GM12891 (cell line): Measurements from ENCODE around the gene GNPTAB.
"Not testable (repeated sequence)": the region's sequence is repeated elsewhere in the genome, so short reads cannot be mapped to it uniquely, and the experiment has no call there.

Experiments
- DNase-seq: peaks from one replicate; pipeline ENCODE4 v3.0.0; 2011; ENCODE audit warnings: low spot score; ENCODE audit not compliant: insufficient read length
- FAIRE-seq: peaks from 2 replicates; lab custom pipeline; 2011; peaks lifted over from hg19 to GRCh38; lab: Jason Lieb, UNC
- PAX5 ChIP-seq: IDR thresholded peaks from 2 replicates; pipeline ENCODE4 v1.6.1; 2011; ENCODE audit warnings: low read length, moderate library complexity, mild to moderate bottlenecking; ENCODE audit not compliant: insufficient read depth, severe bottlenecking
- POLR2A ChIP-seq: IDR thresholded peaks from 2 replicates; pipeline ENCODE4 v1.6.1; 2011; ENCODE audit warnings: low read depth, low read length, control low read depth
- POLR2AphosphoS5 ChIP-seq: IDR thresholded peaks from 2 replicates; pipeline ENCODE4 v1.6.1; 2011; ENCODE audit warnings: low read depth, low read length, control low read depth
- POU2F2 ChIP-seq: IDR thresholded peaks from 2 replicates; pipeline ENCODE4 v1.6.1; 2011; ENCODE audit warnings: low read depth, mild to moderate bottlenecking, control low read depth, low read length, moderate library complexity
- SPI1 ChIP-seq: IDR thresholded peaks from 2 replicates; pipeline ENCODE4 v1.6.1; 2011; ENCODE audit warnings: low read depth, low read length, control low read depth
- TAF1 ChIP-seq: IDR thresholded peaks from 2 replicates; pipeline ENCODE4 v1.6.1; 2011; ENCODE audit warnings: low read depth, low read length, control low read depth

GNPTAB gene

DNA sequence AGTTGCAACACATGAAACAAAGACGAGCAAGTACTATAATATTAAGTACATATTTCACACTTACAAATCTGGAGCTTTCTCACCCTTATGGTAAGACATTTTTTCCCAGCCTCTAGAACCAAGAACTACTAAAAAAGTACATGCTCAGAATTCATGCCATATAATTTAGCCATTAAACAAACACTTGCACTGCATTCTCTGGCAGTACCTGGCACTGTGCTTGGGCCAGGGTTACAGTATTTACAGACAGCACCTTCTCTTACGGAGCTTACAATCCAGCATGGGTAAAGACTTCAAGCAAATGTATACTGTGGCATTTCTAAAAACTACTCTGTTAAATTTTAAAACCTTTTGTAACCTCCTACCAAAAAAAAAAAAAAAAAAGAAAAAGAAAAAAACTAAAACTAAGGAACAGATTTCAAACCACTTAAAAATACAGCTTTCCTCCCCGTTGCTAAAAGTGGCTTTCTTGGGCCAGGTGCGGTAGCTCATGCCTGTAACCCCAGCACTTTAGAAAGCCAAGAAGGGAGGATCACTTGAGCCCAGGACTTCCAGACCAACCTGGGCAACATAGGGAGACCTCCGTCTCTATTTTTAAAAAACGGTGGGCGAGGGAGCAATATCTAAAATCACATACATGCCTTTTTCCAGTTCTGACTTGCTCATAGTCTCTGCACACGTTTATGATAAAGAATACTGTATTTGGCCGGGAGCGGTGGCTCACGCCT, 956 bp downstream of the GNPTAB start:
- DNase-seq (no peak), FAIRE-seq (peak; percentile 65)
- TF ChIP-seq PAX5: no peak
- no peak for TF ChIP-seq POLR2AphosphoS5
- no peak for TF ChIP-seq POU2F2
- no peak for TF ChIP-seq SPI1

DNA sequence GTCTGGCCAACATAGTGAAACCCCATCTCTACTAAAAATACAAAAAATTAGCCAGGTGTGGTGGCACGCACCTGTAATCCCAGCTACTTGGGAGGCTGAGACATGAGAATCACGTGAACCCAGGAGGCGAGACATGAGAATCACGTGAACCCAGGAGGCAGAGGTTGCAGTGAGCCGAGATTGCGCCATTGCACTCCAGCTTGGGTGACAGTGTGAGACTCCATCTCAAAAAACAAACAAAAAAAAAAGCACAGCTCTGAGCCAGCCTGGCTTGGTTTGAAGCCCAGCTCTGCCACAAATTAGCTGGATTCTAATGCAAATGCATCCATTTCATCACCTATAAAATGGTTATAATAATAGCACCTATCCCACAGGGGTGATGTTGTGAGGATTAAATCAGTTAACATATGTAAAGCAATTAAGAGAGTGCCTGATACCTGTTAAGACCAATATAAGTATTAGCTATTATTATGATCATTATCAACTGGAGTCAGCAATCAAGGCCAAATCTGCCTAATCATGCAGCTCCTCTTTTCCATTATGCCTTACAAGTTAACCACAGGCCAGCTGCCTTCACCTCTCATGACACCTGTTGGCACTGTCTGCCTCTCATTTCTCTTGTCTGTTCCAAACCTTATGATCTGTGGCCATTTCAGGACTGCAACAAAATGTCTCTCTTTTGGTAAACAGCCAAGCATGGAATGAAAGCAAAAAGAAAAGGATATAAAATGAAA, 2.1 kb downstream of the GNPTAB start:
- TF ChIP-seq SPI1: no peak
- TF ChIP-seq POLR2AphosphoS5: no peak
- no peak for TF ChIP-seq POLR2A
- TF ChIP-seq TAF1: no peak
- TF ChIP-seq PAX5: no peak
- TF ChIP-seq POU2F2: no peak
- peak; percentile 69 for FAIRE-seq
- no peak for DNase-seq

DNA sequence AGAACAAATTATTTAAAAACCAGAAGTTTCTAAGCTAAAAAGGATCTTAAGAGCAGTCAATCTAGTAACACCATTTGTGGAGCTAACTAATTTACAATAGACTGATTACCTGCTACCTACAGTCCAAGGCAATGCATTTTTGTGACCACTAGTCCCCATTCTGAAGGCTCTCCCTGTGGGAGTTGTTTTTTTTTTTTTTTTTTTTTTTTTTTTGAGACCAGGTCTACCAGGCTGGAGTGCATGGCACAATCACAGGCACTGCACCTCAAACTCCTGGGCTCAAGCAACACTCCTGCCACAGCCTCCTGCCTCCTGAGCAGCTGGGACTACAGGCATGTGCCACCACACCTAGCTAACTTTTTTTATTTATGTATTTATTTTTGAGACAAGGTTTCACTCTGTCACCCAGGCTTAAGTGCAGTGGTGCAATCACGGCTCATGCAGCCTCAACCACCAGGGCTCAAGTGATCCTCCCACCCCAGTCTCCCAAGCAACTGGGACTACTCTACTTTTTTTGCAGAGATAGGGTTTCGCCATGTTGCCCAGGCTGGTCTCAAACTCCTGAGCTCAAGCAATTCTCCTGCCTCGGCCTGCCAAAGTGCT, 3.9 kb downstream of the GNPTAB start:
- TF ChIP-seq PAX5 (no peak), POLR2AphosphoS5 (no peak), SPI1 (no peak), POLR2A (no peak), POU2F2 (no peak), TAF1 (no peak)

DNA sequence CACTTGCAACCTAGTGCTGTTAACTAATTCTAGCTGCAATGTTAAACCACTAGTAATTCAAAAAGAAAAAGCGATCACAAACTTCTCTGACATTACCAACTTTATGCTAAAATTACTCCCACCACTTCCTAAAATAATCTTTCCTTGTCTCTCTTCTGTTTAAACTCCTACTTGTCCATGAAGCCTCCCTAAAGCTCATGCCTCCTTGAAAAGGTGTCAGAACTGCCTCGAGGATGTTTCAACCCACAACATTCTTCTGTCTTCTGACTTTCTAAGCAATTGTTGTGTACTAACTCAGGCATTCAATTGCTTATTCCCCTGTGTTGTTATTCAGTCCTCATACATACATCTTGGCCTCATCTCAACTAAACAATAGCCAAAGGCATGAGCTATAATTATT, 5.9 kb downstream of the GNPTAB start:
- DNase-seq: no peak
- TF ChIP-seq POU2F2 (no peak), POLR2AphosphoS5 (no peak), PAX5 (no peak), POLR2A (no peak), SPI1 (no peak), TAF1 (no peak)
- FAIRE-seq: no peak

More for the DNA sequence above, 3.9 kb downstream of the GNPTAB start:
- no peak for FAIRE-seq
- DNase-seq: no peak

DNA sequence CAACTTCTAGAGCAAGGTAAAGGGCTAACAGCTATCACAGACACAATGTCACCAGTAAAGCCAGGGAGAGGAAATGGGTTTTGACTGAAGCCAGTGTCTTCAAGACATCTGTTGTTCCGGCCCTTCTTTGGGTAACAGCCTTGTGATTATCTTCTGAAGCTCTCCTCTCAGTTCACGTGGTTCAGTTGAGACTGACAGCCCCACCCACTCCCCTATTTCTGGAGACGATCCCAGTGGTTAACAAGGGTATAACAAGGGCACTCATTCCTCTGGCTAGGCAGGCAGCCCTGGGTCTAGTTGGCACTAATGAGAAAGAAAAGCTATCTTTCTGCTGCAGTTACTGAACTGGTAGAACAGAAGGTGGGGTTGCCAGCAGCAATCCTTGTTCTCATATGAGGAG, 6.9 kb downstream of the GNPTAB start:
- FAIRE-seq: peak; percentile 81

DNA sequence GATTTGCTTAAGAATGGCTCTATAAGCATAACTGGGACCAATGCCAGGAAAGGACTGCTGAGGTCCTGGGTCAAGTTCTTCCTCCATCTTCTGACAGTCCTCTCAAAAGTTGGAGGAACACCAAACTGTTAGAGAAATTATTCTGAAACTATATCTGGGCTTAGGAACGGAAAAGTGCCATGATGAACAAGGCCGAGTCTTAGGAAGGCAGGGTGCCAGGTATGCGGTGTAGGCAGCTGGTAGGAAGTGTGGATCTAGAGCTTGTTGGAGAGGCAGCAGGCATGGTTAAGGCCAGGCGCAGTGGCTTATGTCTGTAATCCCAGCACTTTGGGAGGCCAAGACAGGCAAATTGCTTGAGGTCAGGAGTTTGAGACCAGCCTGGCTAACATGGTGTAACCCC, 7.7 kb downstream of the GNPTAB start:
- FAIRE-seq: no peak
- no peak for TF ChIP-seq SPI1
- no peak for TF ChIP-seq TAF1
- TF ChIP-seq PAX5: no peak
- no peak for TF ChIP-seq POLR2A
- no peak for DNase-seq

More for the DNA sequence above, 6.9 kb downstream of the GNPTAB start:
- no peak for TF ChIP-seq PAX5
- 0 out of 2 replicates have a peak, but pooled peaks have one; percentile 12 for TF ChIP-seq SPI1
- DNase-seq: no peak

DNA sequence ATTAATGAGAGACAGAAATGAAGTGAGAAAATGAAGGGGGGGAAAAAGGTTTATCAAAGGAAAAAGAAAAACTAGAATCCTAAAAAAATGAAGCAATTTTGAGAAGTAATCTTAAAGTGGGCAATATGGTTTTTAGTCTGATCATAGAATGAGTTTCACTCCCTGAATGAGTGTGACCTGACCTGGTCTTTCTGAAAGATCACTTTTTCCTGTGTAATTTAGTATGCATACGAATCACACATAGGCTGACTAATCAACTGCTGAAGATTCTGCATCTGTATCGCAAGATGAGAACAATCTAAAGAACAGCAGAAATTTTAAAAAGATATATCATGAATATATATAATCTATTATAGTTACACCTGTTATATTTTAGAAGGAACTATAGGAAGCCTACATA, 11.3 kb downstream of the GNPTAB start:
- no peak for TF ChIP-seq POU2F2
- no peak for TF ChIP-seq TAF1
- no peak for TF ChIP-seq PAX5
- TF ChIP-seq SPI1: no peak
- no peak for TF ChIP-seq POLR2AphosphoS5
- no peak for TF ChIP-seq POLR2A
- DNase-seq: no peak
- peak; percentile 65 for FAIRE-seq

DNA sequence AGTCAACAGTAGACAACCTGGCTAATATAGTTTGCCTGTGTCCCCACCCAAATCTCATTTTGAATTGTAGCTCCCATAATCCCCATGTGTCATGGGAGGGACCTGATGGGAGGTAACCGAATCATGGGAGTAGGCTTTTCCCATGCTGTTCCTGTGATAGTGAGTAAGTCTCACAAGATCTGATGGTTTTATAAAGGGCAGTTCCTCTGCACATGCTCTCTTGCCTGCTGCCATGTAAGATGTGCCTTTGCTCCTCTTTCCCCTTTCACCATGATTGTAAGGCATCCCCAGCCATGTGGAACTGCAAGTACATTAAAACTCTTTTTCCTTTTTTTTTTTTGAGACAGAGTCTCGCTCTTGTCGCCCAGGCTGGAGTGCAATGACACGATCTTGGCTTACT, 12.1 kb downstream of the GNPTAB start:
- DNase-seq, FAIRE-seq: not testable (repeated sequence)

DNA sequence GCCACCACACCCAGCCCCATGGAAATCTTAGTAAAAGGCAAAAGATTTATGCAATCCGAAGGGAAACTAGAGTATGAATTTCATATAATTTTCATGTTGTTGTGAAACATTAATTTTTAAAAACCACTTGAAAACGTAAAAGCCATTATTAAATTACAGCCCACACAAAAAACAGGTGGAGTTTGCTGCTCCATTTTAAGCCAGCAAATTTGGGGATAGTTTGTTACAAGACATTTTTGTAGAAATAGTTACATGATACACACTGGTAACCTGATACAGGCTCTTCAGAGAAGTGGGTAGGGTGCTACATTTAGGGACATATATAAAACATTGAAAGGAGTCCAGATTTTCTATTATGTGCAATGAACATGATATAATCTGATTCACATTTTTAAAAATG, 17.6 kb downstream of the GNPTAB start:
- TF ChIP-seq SPI1 (no peak), POU2F2 (no peak), TAF1 (no peak), PAX5 (no peak), POLR2AphosphoS5 (no peak), POLR2A (no peak)
- FAIRE-seq (no peak), DNase-seq (no peak)

DNA sequence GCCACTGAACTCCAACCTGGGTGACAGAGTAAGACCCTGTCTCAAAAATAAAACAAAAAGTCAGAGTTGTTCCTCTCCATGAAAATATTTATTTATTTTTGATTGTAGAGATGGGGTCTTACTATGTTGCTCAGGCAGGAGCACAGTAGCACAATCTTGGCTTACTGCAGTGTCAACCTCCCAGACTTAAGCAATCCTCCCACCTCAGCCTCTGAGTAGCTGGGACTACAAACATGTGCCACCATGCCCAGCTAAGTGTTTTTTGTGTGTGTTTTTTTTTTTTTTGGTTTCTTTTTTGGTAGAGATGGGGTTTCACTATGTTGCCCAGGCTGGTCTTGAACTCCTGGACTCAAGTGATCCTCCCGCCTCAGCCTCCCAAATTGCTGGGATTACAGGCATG, 18.0 kb downstream of the GNPTAB start:
- not testable (repeated sequence) for FAIRE-seq, DNase-seq

DNA sequence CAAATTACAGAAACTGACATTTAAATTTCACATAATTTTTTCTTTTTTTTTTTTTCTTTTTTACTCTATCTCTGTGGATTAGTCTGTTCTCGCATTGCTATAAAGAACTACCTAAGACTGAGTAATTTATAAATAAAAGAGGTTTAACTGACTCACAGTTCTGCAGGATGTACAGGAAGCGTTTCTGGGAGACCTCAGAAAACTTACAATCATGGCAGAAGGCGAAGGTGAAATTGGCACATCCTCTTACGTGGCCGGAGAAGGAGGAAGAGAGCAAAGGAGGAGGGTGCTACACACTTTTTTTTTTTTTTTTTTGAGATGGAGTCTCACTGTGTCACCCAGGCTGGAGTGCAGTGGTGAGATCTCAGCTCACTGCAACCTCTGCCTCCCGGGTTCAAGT, 19.4 kb downstream of the GNPTAB start:
- FAIRE-seq, DNase-seq: not testable (repeated sequence)
